Measurements from ENCODE around the gene DNER. TPM values are rescaled to one million over a fixed set of nuclear protein-coding genes. Genes with fewer than 3 reads are reported as not detected.

The DNER gene
- total RNA-seq, 4 donors from 2014 or later = 8.9 to 29.4 (median 19.5) TPM

DNA sequence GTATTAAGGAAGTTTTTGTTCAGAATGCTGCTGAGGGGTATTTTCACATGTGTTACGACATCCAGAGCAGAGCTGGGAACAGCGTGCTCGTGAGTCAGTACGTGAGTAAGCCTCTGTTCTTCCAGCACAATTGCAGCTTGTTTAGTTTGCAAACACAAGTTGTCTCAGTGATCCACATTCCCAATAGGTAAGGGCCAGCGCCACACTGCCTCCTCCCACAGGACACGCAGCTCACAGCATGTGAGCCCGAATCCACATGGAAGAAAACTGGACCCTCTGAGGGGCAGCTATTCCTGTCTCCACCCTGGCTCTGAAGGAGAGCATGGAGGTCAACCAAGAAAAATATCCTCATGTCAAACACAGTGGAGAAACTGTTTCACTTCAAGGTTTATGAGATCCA, 269.3 kb downstream of the DNER start:
- peak overlapping the region; percentile 89 for H3K27ac ChIP-seq
- no peak for TF ChIP-seq EP300 (IDR thresholded peaks at IDR 0.05)
- TF ChIP-seq CTCF (IDR thresholded peaks at IDR 0.05) = no peak
- peak in 1 of 2 donors; percentile 26 for TF ChIP-seq POLR2A (IDR thresholded peaks at IDR 0.05)
- TF ChIP-seq POLR2AphosphoS5 (IDR thresholded peaks at IDR 0.05) = peak in 2 of 3 donors; percentile 52 to 64
- WGBS = 70% methylated on average over 5 of the region's 7 CpGs
- no peaks in the 10 kb centered on the region for H3K27me3 ChIP-seq
- no peaks in the 10 kb centered on the region for H3K36me3 ChIP-seq
- peaks cover 8% of the 10 kb centered on the region for H3K4me1 ChIP-seq
- H3K4me3 ChIP-seq = no peak overlapping the region
- peak; percentile 84 to 85 for DNase-seq (ENCODE audit: low spot score in 2 of 2)
- H3K9me3 ChIP-seq = no peaks in the 10 kb centered on the region

DNA sequence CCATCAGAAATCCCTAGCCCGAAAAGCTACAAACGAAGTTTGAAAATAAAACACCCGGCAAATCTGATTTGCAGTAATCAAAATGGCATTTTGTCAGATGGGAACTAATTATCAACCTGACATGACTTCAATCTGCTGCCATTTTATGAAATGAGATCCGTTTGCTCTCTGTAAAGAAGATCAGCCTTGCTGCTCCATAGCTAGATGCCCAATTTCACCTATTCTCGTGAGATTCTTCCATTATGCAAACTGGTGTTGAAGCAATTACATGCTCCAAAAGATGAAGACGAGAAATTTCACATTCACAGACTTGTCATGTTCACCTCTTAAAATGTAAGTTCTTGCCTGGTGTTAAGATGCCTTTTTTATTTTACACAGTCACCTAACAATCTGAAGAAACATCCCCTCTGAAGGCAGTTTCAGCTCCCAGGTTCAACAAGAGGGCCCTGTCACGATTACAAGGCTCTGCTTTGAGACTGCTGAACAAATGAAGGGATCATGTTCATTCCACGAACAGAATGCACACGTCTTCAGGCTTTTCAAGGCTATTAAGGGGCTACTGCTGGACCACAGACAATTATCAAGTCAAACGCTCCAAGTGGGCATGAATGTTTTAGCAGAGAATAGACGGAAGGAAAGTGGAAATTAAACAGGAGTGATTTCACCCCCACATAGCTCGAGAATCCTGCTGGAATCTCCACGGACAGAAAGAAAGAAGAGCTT, 270.6 kb downstream of the DNER start:
- 78% methylated on average over 13 of the region's 13 CpGs for WGBS
- Histone ChIP-seq H3K4me1 (peaks cover 8% of the 10 kb centered on the region), H3K27ac (peak overlapping the region; percentile 89), H3K9me3 (no peaks in the 10 kb centered on the region), H3K27me3 (no peaks in the 10 kb centered on the region), H3K4me3 (no peak overlapping the region), H3K36me3 (no peaks in the 10 kb centered on the region)
- TF ChIP-seq POLR2A (IDR thresholded peaks at IDR 0.05) (no peak), CTCF (IDR thresholded peaks at IDR 0.05) (no peak), POLR2AphosphoS5 (IDR thresholded peaks at IDR 0.05) (no peak), EP300 (IDR thresholded peaks at IDR 0.05) (no peak)
- DNase-seq (ENCODE audit: low spot score in 2 of 2) = no peak

DNA sequence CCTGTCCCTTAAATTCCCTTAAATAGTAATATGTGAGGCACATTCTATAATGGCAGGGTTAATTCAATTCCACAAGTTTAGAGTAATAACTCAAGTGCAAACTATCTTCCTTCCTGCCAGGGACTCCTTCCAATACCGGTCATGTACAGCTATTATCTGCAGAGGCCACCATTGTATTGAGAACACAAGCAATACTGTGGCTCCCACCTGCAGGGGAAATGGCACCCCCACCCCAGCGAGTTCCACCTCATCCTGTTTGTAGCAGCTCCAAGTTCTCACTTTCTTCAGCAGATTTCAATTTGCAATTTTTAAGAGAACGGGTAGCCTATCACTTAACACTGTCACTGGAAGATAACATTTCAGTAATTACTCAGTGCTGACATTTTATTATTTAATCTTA, 271.2 kb downstream of the DNER start:
- WGBS = 68% methylated on average over 3 of the region's 3 CpGs
- Histone ChIP-seq H3K27ac (no peak overlapping the region), H3K4me3 (no peak overlapping the region), H3K27me3 (no peaks in the 10 kb centered on the region), H3K9me3 (no peaks in the 10 kb centered on the region), H3K36me3 (no peaks in the 10 kb centered on the region), H3K4me1 (peaks cover 8% of the 10 kb centered on the region)
- TF ChIP-seq POLR2AphosphoS5 (IDR thresholded peaks at IDR 0.05) (no peak), CTCF (IDR thresholded peaks at IDR 0.05) (no peak), POLR2A (IDR thresholded peaks at IDR 0.05) (no peak), EP300 (IDR thresholded peaks at IDR 0.05) (no peak)
- no peak for DNase-seq (ENCODE audit: low spot score in 2 of 2)

DNA sequence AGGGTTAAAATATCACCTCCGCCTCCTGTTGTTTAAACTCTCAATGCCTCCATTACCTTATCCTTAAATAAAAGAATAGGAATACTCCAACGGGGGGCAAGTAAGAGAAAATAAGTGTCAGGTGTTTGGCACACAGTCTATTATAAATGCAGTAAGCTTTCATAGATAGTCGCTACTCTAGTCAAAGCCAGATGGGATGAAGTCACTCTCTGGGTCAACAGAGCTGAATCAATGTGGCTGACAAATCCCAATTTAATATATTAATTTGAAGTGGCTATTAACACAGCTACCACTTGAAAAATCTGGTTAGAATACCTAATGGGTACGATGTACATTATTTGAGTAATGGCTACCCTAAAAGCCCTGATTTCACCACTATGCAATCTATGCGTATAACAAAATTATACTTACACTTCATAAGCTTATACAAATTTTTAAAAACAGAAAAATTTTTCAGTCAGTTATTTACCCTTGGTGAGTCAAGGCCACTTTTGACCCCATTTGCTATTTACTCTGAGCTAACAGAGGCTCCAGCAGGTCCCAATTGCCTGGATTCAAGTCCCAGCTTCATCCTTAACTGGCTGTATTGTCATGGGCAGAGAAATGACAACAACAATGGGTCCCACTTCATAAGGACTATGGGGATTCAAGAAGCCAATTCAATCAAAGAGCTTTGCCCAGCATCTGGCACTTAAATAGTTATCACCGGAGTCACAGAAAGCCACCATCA, 275.8 kb downstream of the DNER start:
- no peaks in the 10 kb centered on the region for H3K4me1 ChIP-seq
- H3K27me3 ChIP-seq = no peaks in the 10 kb centered on the region
- no peak for DNase-seq (ENCODE audit: low spot score in 2 of 2)

More for the DNA sequence above, 275.8 kb downstream of the DNER start:
- Histone ChIP-seq H3K36me3 (no peaks in the 10 kb centered on the region), H3K27ac (no peak overlapping the region), H3K4me3 (no peak overlapping the region), H3K9me3 (no peaks in the 10 kb centered on the region)
- TF ChIP-seq POLR2A (IDR thresholded peaks at IDR 0.05) (no peak), CTCF (IDR thresholded peaks at IDR 0.05) (no peak), EP300 (IDR thresholded peaks at IDR 0.05) (no peak), POLR2AphosphoS5 (IDR thresholded peaks at IDR 0.05) (no peak)
- WGBS = 87% methylated on average over 6 of the region's 6 CpGs
